ENCODE measurements around the gene TMEM247. TPM values are rescaled to one million over a fixed set of nuclear protein-coding genes. Genes with fewer than 3 reads are reported as not detected.

Gene TMEM247
- total RNA-seq, 1 experiment from 2014 or later = not detected

GRCh38 chr2:46517485-46517884, 38.1 kb downstream of the TMEM247 start:
- Histone ChIP-seq H2BK5ac (ENCODE audit: insufficient read length, low read length) (no peak overlapping the region), H2AK5ac (ENCODE audit: insufficient read length, low read length) (no peak overlapping the region), H2BK120ac (ENCODE audit: low read depth, low read length, poor library complexity, severe bottlenecking) (no peak overlapping the region), H3T11ph (ENCODE audit: low read length) (no peak overlapping the region), H3K79me1 (ENCODE audit: insufficient read depth, low read depth, low read length, poor library complexity, severe bottlenecking) (no peaks in the 10 kb centered on the region), H3K4me1 (ENCODE audit: insufficient read depth, low read length) (no peaks in the 10 kb centered on the region), H4K91ac (ENCODE audit: insufficient read length, low read depth, low read length) (no peak overlapping the region), H3K9me3 (ENCODE audit: control insufficient read depth, low read depth, low read length) (no peaks in the 10 kb centered on the region), H2BK15ac (ENCODE audit: low read depth, low read length) (no peak overlapping the region), H3K14ac (ENCODE audit: insufficient read depth, low read length) (no peak overlapping the region), H3K18ac (ENCODE audit: insufficient read length, low read depth, low read length) (no peak overlapping the region), H2BK20ac (ENCODE audit: low read depth, low read length, poor library complexity, severe bottlenecking) (no peak overlapping the region), H3K23ac (ENCODE audit: insufficient read length, low read depth, low read length) (no peak overlapping the region), H3K79me2 (ENCODE audit: insufficient read depth, low read length) (no peaks in the 10 kb centered on the region), H3K23me2 (ENCODE audit: insufficient read length, low read depth, low read length, poor library complexity, severe bottlenecking) (no peaks in the 10 kb centered on the region), H3K4ac (ENCODE audit: low read depth, low read length) (no peak overlapping the region), H3K27me3 (ENCODE audit: insufficient read depth, low read length) (no peaks in the 10 kb centered on the region), H4K20me1 (ENCODE audit: control insufficient read depth, insufficient read depth, insufficient read length) (no peaks in the 10 kb centered on the region), H2AFZ (ENCODE audit: low read length) (no peak overlapping the region), H2BK12ac (ENCODE audit: insufficient read length, low read depth, low read length) (no peak overlapping the region), H3K9ac (ENCODE audit: extremely low read depth, insufficient read length, low read length) (no peak overlapping the region), H3K4me2 (ENCODE audit: insufficient read depth, insufficient read length, low read length) (no peak overlapping the region), H3K56ac (ENCODE audit: insufficient read length, low read depth, low read length) (no peak overlapping the region), H3K27ac (ENCODE audit: insufficient read length, low read depth, low read length) (no peak overlapping the region), H4K8ac (replicated peaks; ENCODE audit: insufficient read length, low read depth, low read length) (no peak overlapping the region), H4K5ac (ENCODE audit: insufficient read length, low read depth, low read length) (no peak overlapping the region)
- peaks cover 5% of the 10 kb centered on the region for H3K27me3 Mint-ChIP-seq (ENCODE audit: low read depth)
- no peaks in the 10 kb centered on the region for H3K4me1 Mint-ChIP-seq
- no peak for DNase-seq
- H3K4me3 Mint-ChIP-seq = no peak overlapping the region
- no peak for TF ChIP-seq CTCF (conservative IDR thresholded peaks at IDR 0.05)
- WGBS (ENCODE audit: extremely low coverage, insufficient read length, low lambda C conversion rate) = no CpG with 5 or more reads among the region's 1 CpG
- no peak overlapping the region for H3K27ac Mint-ChIP-seq
- H3K9me3 Mint-ChIP-seq = peaks cover 0 to 5% of the 10 kb centered on the region in 2 experiments; a peak in 4 of 5 replicates
- H3K36me3 Mint-ChIP-seq (ENCODE audit: insufficient read depth in 1 of 3, low read depth in 3 of 3) = no peaks in the 10 kb centered on the region

All from H9 (cell line).